HG03066 (cell line): ENCODE measurements around the gene AGPS.

ENCODE experiments used
- ATAC-seq: cut with Tn5 transposase; IDR thresholded peaks from one replicate; pipeline ENCODE4 v1.9.1; 2021; ENCODE audit warnings: low read depth; ENCODE audit not compliant: unreplicated experiment

AGPS gene

DNA sequence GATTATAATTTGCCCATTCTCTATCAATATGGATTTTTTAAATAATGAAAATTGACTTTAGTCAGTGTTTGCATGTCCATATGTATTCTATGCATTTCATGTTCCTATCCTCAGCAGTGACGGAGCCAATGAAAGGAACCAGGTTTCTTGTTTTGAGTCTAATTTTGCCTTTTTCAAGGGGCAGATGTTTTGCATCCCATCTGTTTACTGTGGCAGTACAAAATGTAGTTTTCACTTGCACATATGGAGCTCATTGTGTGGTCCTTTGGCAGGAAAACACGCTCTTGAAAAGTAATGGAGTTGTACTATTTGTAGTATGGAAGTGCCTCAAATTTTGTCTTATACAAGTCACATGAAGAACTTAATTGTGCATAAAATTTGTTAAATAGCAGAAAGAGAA lies 127.8 kb downstream of the AGPS start:
- ATAC-seq: no peak

DNA sequence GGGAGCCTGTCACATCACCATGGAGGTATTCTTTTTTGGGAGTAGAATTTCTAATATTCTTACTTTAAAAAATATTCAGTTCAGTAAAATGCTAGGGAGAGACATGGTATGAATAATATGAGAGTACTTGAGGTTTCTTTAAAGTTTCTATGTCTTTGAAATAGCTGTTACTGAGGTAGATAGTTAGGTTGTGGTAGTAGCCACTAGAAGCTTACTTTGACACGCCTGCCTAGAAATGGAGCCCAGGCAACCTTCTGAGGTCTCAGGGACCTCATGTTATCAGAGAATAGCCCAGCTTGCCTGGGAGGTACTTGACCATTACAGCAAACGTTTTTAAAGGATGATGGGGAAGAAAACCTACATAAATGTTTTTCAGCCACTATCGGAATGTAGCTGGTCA lies 131.2 kb downstream of the AGPS start:
- ATAC-seq: no peak

DNA sequence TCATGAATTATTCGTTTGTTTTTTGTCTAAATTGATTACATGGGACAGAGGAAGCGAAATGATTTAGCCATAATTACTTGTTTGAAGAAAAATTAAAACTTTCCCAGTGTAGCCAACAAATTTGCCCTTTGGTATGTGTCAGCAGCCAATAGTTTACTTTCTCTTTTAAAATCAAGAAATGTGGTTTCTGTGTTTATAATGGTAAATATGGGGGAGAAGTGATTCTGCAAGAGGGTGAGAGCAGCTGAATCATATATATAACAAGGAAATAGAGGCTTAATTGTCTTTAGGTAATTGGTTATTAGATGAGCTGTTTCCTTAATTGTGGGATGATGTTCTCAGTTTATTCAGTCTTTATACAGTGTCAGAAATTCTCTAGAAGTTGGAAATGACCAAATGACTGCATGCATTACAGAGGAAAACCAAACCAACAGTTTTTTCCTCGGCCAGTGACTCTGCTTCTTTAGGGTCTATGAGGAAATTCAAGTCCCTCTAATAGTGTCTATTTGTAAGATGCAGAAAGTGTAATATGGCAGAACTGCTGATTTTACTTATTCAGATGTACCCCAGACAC lies 132.9 kb downstream of the AGPS start:
- no peak for ATAC-seq

DNA sequence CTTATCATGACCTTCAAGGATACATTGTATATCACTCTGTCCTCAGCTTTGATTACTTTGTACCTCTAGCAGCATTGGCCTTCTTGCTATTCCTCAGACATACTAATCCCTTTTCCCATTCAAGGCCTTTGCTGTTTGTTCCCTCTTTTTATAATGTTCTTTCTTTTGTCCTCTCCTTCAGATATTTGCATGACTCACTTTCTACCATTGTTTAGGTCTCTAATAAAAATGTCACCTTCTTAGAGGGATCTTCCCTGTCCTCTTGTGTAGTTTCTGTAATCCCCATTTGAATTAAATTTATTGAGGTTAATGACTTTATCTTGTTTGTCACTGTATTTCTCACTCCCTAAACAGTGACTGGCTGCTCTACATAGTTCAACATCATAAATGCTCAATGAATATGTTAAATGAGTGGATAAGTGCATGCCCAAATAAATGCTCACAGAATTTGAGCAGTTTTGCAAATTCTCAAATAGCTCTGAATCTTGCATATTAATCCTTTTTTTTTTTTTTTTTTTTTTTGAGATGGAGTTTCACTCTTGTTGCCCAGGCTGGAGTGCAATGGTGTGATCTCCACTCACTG lies 135.9 kb downstream of the AGPS start:
- ATAC-seq: no peak

DNA sequence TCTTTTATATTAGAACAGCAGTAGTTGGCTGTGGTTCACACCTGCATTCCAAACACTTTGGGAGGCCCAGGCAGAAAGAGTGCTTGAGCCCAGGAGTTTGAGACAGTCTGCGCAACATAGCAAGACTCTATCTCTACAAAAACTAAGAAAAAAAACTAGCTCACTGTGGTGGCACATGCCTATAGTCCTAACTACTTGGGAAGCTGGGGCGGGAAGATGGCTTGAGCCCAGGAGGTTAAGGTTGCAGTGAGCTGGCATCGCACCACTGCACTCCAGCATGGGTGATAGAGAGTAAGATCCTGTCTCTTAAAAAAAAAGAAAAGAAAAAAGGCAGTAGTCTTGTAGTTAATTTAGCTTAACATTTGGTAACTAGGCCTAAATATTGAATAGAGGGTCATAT lies 136.6 kb downstream of the AGPS start:
- ATAC-seq: no peak

DNA sequence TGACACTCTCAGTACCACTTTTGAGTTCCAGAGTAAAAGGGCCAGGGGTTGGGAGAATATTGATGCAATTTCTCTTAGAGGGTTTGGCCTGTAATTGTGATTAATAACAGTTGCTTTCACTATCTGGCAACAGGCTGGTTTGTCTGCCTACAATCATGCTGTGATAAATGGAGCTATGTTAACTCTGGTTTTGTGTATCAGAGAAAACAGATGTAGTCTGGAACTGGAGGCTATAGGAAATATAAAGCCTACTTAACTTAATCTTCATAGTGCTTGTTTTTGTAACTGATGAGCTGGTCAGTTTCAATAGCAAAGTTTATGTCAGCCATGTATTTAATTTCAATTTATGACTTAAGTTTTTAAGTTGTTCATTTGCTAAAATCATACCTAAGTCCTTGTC lies 138.0 kb downstream of the AGPS start:
- no peak for ATAC-seq

DNA sequence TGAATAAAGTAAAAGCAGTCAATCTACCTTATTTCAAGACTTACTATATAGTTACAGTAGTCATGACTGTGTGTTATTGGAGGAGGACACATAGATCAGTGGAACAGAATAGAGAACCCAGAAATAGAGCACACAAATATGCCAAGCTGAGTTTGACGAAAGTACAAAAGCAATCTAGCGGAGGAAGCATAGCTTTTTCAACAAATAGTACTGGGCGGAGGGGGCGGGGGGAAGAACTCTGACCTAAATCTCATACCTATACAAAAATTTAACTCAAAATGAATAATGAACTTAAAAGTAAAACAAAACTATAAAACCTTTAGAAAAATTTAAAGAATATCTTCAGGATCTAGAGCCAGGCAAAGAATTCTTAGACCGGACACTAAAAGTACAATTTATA lies 139.1 kb downstream of the AGPS start:
- ATAC-seq: no peak

DNA sequence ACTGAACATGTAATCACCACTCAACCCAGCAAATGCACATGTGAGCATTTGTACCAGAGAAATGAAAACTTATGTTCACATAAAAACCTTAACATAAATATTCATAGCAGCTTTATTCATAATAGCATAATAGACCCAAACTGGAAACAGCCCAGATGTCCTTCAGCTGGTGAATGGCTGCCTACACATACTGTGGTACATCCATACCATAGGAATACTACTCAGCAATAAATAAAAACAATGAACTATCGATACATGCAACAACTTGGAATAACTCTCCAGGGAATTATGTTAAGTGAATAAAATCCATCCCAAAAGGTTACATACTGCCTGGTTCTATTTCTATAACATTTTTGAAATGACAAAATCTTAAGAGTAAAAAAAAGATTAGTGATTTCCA lies 140.0 kb downstream of the AGPS start:
- no peak for ATAC-seq

DNA sequence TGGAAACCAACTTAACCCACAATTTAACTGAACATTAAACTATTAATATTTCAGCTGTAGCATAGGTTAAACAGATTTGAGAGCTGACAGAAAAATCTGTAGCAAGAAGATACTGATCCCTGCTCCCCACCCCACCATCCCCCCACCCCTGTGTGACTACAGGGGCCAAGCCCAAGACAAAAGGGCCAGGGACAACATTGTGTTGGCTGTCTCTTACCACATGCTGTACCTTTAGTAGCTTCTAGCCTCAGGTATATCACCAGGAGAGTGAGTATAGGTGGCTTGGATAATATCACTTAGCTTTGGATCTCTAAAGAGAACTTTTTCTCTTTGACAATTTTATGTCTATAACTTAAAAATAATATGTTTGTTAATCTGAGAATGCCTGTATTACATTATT lies 140.7 kb downstream of the AGPS start:
- ATAC-seq: no peak

DNA sequence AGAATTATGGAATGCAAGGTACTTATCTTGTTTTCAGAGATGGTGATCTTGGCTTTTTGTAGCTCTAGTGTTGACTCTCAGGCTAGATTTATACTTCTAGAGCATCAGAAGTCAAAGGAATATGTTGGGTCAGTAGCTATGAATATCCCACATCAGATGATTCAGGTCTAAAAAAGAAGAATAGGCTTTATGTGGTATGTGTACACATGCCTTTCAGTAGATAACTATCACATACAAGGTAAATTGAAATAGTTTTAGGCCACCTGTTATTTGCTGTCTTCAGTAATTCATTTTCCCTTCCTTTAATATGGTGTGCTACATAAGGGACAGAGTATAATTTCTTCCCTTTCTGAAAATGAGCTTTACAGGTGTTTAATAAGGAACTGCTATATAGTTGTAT lies 142.4 kb downstream of the AGPS start:
- ATAC-seq: no peak

DNA sequence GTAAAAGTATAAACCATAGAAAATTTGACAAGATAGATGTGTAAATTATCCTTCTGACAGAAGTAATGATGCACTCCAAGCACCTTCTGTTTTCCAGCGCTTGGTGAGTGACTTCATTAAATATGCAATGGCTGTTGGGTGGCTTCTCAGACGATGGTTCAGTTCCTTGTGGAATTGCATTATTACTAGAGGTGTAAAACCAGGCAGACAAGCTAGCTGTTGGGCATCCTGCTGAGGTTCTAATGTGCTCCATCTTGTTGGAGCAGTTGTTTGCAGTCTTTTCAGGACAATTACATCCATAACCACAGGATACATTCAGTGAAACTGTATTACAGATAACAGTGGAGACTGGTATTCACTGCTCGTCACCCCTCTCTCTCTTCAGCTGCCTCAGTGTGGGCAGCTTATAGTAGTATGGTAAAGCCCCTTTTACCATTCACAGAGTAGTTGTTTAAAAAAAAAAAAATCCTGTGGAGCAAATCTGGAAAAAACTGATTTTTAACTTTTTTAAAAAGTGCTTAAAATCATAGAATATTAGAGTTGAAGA lies 143.5 kb downstream of the AGPS start:
- no peak for ATAC-seq

DNA sequence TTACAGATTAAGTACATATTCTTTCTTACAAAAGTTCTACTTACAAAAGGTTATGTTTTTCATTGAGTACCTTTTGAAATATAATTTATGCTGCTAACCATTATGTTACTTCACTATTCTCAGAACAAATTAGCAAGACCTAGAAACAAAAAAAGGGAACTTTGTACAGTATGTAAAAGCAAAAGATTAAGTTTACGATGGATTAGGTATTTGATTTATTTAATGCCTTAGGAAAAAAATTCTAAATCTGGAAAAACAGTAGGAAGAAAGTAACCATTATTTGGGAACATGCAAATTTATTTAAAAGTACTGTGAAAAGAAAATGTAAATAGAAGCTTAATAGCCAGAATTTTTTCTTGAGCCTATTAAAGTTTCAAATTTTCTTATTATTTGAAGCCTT lies 144.6 kb downstream of the AGPS start:
- ATAC-seq: no peak

DNA sequence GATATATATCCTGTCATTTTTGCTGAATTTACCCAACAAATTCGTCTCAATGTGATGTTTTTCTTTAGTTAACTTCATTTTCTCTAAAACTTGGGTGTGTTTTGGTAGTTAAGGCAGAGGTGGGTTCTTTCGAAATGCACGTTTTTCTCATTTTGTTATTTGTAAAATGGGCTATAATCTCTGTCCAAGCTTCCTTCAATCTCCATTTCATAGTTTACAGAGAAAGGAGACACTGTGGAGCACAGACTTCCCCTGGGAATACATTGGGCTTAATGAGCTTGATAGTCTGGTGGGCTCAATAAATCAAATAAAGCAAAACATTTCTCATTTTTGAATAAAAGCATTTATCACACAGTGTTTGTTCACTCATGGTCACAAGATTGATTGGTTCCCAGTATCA lies 145.1 kb downstream of the AGPS start:
- ATAC-seq: no peak

DNA sequence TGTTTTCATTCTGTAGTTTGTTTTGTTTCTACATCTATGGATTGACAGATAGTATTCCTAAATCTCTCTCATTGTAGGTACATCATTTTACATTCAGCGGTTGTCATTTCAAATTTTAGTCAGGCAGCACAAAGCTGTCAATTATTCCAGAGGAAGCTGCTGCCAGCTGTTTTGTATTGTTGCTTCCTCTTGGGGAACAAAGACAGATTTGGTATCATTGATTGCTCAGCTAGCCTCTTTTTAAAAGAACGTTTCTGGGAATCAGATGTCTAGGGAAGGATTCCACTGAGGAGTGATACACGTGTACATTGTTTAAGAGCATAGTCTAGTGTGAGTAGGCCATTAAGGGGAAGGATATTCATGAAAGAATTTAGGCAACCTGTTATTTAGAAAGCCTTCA lies 145.8 kb downstream of the AGPS start:
- no peak for ATAC-seq

DNA sequence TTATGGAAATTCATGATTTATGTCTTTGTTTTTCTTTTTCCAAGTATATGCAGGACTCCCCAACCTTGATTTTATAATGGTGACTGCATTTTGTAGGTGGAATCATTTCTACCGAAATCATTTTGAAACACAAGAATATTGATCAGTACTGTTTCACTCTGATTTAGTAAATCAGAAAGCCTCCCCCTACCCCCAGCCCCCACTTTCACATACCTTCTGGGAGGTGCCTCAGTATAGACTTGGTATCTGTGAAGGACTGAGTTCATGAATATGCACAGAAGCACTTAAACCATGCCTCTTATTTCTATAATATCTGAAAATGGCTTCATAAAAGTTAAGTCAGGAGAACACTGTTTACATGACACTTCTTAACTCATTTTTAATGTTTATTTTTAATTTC lies 147.7 kb downstream of the AGPS start:
- no peak for ATAC-seq

DNA sequence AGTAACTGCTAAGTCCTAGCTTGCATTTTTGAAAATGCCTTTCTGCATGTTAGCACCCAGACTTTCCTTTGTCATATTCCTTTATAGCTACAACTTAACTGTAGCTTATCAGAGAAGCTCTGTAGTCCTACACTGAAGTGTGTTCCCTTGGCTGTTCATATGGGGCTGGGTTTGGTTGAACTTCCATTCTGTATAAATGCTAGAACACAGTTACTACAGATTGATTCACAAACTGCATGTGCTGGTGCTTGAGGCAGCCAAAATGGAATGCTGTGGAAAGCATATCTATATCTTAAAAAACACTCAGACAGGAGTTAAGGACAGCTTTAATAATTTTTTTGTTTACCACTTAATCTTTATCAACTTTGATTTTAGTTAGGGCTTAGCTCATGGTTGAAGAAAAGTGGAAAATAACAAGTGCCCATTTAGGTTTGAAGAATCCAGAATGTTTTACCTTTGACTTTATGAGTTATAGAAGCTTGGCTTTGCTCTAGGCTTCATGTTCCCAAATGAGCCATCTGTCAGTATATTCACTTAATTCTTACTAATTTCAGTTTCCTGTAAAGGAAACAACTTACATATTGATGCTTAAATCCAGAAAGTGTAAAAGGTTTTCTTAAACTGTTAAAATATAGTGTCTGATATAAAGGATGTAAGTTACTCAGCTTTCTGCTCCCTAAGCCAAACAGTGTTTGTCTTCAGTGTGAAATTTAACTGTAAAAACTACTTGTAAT lies 148.9 kb downstream of the AGPS start:
- ATAC-seq: no peak

DNA sequence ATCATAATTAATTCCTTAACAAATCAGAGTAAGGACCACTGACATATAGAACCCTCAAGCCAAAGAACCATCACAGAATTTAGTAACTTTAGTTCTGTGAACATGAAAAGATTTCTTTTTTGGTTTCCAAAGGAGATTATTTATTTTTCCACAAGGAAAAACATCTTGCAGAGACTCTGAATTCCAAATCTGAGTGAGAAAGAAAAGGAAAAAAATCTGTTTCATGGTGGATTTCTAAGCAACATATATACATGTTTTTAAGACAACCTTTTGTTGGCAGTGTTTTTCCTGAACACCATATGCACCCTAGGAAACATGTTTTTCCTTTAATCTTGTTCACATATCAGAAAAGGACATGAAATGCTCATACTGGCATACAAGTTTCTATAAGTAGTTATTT lies 149.8 kb downstream of the AGPS start:
- no peak for ATAC-seq

DNA sequence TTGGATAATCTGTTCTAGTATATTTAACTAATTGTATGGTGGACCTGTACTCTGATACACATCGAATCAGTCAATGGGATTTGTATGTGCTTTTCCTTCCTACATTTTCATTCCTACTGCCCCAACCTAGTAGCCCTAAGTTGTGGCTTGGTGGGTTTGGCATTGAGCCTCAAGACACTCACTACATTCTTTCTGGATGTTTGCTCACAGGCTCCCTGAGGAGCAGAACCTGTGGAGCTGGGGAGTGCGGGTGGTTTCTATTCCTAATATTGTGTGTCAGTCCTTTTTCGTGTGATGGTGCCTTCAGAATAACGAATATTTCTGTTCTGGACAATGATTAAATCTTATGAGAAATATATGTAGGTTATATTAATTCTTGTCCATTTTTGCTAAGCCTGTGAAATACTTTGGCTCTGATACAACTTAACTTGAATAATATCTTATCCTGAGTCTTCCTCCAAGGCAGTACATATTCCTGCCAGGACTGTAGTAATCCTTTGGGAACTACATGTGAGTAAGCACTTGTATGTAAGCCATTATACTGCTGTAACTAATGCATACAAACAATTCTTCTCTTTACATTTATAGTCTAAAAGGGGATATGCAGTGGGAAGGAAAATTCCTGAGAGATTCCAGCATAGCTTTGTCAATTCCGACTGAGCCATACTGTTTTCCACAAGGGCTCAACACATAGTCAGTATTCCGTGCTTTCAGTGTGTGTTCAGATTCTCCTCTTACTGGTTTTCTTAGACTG lies 150.6 kb downstream of the AGPS start:
- ATAC-seq: no peak

DNA sequence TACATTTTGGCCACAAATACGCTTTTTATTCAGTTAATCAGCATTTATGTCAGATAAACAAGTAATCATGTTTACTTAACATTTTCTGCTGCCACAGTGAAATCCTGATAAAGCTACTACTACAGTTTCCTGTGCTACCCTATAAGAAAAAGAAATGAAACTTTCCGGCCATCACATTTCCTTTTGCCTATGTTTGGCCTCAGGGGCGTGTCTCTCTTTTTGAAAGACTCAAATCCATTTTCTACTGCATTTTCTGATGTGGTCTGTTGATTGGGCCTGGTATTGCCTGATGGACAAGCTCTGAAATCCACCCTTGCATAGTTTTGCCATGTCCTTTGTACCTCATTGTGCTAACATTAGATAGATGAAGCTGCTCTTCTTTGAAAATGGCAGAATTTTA lies 152.6 kb downstream of the AGPS start:
- no peak for ATAC-seq

DNA sequence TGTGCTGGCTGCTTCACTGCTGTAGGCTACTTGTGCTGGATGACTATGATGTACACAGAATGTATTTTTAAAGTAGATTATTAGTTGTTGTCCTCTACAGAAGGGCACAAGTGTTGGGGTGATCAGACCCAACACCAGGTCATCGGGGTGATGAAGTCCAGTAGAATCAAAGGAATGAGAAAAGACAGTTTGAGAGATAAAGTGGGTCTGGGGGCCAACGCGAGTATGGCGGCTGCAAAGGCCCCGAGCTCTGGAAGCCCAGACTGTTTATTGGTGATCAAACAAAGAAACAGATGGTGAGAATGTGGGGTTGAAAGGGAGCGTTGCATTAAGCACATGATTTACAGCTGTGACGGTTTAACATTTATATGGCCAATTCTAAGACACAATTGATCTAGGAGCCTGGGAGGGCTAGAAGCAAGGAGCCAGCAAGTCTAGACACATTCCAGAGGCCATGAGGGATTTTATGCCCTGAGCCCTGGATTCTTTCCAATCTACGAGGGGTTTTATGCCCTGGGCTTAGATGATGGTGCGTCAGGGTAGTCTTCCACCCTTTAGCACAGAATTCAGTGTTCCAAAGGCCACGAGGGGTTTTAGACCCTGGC lies 153.5 kb downstream of the AGPS start:
- no peak for ATAC-seq

DNA sequence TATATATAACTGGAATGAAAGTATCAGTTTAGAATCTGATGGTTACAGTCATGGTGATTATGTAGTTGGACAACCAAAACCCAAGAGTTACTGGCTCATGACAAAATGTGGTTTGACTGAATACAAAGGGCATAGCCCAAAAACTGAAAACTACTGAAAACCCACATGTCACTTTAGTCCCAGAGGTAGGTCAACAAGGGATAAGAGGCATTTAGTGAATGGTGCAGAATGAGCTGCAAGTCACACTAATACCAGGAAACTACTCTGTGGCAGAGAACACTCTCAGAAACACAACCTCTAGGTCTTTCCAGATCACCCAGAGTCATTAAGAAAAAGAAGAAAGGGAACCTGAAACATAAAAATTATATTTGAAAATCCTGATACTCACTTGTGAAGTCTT lies 154.5 kb downstream of the AGPS start:
- peak; percentile 92 for ATAC-seq
